Activated CD4-positive, alpha-beta T cell treated with anti-CD3 and anti-CD28 coated beads, Interleukin-2, amount 50 U/mL, for 24 hours (primary cell): ENCODE measurements around the gene SLC2A8.

Source experiments
- DNase-seq, 2 donors: peaks; one replicate each; pipeline ENCODE4 v3.0.0-alpha.2; 2020; ENCODE audit warnings: low read depth in 1 of 2, low spot score in 1 of 2

SLC2A8 gene, protein sequence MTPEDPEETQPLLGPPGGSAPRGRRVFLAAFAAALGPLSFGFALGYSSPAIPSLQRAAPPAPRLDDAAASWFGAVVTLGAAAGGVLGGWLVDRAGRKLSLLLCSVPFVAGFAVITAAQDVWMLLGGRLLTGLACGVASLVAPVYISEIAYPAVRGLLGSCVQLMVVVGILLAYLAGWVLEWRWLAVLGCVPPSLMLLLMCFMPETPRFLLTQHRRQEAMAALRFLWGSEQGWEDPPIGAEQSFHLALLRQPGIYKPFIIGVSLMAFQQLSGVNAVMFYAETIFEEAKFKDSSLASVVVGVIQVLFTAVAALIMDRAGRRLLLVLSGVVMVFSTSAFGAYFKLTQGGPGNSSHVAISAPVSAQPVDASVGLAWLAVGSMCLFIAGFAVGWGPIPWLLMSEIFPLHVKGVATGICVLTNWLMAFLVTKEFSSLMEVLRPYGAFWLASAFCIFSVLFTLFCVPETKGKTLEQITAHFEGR

DNA sequence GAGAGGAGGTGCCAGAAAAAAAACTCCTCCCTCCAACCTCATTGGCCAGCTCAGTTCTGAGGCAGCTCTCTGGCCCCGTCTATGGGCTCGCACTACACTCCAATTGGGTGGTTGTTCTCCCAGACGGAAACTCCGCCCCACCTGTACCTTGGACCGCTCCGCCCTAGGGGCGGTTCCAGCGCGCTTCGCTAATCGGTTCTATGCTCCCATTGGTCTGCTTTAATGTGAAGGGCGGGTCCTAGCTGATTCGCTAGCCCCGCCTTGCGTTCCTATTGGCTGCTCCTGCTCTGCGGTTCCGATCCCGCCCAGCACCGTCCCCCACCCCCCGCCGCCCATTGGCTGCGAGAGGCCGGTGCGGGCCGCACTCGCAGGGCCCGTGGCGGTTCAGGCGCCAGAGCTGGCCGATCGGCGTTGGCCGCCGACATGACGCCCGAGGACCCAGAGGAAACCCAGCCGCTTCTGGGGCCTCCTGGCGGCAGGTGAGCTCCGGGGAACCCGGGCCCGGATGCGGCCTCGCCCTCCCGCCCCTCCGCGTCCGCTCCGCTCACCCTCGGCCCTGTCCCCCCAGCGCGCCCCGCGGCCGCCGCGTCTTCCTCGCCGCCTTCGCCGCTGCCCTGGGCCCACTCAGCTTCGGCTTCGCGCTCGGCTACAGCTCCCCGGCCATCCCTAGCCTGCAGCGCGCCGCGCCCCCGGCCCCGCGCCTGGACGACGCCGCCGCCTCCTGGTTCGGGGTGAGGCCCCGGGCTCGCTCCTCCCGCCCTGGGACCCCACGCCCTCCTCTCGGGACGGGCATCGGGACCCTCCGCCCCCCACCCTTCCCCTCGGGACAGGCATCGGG lies at the start of gene SLC2A8:
Gene SLC2A8, plus strand, starts transcription at position 362 of the 838 bp plus-strand sequence. Its CDS starts 62 bp downstream, at position 424.
- DNase-seq, result peak; percentile 53 to 82

DNA sequence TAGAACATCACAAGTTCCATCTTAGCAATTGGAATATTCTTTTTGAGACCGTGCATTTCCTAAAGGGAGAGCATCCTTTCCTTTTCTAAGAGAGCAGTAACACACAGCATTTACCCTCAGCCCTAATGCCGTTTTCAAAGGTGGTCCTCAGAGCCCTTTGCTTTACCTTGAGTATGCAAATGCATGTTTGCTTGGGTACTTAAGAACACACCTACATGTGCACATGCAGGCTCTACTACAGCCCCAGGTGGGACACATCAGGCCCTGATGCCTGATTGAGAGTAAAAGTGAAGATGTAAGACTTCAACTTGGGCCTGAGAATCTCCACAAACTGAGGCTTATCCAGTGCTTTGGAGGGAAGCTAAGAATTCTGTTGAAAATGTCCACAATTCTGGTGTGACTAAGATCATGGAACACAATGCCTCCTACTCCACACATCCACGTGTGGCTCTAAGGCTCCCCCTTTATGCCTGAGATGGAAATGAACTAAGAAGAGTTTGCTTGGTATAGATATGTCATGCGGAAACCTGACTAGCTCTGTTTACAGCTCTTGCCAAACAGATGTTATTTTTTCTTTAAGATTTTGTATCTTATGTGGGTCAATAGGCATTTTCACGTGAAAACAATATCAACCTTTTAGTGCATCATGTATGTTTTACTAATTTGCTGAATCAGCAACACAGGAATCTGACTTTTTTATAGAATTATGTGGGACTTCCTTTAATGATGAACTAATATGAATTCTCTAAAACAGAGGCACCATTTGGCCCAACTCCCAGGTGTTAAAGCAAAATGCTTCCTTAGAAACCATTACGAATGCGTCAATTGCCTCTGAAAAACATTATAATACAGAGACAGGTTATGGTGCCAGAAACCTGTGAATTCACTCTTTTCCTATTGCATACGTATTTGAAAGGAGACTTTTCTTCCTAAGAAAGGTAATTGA lies 48.9 kb upstream of the SLC2A8 start:
- DNase-seq, result no peak

DNA sequence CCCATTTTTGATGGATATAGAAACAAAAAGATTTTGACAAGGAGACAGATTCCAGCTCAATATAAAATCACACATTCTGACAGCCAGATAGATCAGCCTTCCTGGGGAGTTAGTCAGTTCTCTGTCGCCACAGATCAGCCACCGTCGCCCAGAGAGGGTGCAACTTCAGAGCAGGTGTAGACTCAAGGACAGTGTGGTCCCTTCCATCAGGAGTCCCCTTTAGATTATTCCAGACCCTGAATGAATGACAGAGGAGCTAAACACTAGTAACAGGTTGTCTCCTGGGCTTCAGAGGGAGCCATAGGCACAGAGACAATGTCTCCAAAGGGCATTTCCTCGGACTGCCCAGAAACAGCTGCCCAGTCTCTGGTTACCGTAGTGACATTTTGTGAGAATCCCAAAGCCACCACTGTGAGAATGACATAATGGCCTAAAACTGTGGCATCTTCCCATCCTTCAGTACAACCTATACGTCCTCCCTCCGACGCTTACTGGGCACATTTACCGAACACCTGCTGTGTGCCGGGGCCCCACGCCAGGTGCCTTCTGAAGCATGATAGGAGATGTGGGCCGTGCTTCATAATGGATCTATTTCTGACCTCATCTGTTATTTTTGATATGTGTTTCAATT lies 47.4 kb upstream of the SLC2A8 start:
- no peak for DNase-seq

DNA sequence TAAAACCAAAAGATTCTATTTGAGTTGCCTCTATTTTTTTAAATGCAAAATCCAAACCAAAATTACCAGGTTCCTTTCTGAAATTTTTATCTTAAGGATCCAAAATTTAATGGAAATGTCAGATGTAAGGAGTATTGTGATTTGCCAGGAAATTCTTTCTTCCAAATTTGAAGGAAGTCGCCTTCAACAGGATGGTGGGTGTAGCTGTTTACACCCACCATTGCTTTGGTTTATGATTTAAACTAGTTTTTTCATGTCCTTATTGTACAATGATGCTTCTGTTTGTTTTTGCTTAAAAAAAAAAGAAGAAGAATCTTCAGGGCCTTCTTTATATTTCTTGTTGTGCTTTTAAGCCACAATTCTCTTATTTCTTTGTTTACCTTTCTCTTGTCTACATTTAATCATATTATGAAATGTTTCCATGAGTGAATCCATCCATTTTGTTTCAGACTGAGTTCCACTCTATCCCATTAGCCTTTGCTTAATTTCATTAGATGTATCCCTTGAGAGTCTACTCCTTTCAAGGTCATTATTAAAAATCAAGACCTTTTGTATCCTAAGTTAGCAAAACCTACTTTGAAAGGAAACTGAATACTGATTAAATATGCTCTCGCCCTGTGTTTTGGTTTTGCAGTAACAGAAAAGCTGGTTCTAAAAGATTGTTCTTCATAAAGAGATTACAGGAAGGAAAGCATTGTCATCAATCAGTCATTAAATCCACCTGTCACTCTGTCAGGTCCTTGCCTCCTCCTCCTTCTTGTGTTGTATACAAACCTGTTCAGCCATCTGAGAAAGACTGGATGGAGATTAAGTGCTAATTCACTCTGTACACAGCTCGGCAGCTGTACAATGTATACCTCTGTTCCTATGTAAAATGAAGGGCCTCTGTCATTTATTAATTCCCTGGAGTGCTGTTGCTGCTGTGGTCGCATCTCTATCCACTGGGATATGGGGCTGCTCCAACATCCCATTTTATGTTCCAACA lies 45.5 kb upstream of the SLC2A8 start:
- DNase-seq, result no peak

DNA sequence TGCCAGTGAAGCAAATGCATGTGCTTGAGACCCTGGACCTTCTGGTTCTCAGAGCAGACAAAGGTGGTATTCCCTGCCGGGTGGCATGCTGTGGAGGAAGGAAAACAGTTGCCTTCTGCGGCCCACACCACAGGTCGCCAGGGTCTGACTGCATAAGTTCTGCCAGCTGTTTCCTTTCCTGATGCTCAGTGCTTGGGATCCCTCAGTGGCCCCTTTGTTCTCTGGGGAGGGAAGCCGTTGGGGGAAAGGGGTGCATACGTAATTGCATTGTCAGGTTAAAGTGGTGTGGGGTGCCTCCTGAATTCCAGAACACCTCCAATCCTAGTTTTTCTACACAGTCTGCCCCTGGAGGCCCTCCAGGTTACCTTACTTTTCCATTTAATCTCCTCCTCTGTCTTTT lies 43.1 kb upstream of the SLC2A8 start:
- no peak for DNase-seq

DNA sequence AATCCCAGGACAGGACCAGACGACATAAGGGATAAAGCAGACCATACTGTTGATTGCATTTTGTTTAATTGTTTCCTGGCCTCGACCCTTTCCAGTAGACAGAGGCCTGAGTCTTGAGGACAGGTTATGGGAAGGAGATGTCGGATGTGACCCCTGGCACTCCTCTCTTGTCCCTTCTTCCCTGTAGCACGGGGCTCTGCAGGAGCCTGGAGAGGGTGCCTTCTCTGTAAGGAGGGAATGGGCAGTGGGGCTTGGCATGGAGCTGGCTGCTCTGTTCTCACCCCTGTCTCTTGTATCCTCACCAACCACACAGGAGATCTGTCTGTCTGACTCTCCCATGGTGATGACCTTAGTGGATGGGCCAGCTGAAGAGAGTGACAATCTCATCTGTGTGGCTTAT lies 40.1 kb upstream of the SLC2A8 start:
- DNase-seq, result no peak

DNA sequence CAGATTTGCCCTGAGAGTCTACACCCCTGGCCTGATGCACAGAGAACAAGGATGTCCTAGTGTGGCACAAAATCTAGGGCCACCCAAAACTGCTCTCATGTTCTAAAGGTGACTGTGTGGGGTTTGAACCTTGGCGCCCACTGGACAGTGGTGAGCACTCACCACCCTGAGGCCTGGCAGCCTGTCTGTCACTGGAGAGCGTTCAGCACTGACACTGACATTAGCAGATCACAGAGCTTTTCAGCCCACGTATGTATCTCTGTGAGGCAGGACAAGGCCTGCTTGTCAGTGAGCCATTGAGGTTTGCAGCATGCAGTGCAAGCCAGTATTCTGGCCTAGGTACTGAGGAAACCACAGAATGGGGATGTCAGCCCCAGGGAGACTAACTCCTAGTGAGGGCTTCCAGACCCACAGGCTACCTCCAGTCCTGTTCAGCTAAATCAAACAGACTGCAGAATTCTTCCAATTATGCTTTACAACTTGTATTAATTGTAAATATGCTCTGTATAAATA lies 38.9 kb upstream of the SLC2A8 start:
- DNase-seq, result no peak

DNA sequence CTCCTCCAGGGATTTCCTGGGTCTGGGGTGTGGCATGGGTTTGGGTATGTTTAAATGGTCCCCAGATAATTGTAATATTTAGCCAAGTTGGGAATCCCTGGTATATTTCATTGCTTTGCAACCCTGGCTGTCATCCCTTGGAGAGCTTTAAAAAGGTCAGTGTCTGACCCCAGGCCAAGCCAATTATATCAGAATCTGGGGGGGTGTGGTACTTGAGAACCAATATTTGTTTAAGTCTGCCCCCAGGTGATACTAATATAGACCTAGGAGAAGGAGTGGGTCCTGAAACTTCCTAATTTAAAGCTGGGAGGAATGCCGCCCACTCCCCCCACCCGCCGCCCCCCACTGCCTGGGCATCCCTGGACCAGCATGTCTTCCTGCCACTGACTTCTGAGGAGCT lies 38.2 kb upstream of the SLC2A8 start:
- DNase-seq, result no peak

DNA sequence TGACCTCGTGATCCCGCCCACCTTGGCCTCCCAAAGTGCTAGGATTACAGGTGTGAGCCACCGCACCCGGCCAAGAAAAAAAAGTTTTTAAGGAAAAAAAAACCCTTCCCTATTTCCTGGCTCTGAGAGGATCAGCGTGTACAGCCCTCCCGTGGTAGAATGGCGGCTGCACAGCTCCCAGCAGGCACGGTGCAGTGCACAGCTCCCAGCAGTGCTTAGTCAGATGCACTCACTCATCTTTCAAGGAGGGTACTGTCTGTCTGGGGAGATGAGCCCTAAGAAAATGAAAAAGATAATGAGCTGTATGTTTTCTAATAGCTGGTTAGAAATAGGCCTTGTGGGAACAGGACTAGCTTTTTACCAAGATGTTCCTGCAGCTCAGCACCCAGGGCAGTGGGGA lies 36.7 kb upstream of the SLC2A8 start:
- DNase-seq, result no peak

DNA sequence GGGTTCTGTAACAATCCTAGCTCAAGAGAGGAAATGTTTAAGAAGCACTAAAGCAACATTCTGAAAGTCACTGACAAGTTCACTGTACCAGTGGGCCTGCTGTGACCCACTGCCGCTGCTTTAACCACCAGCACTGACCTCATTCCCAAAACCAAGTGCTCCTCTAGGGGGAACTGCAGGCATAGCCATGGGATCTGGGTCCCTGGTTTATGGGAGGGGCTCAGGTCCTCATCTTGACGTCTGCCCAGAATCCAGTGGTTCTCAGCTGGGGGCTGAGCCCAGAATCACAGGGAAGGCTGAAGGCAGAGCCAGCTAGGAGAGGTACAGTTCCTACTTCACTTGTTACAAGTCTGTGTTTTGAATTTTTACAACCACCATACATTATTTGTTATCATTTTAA lies 36.1 kb upstream of the SLC2A8 start:
- DNase-seq, result no peak

DNA sequence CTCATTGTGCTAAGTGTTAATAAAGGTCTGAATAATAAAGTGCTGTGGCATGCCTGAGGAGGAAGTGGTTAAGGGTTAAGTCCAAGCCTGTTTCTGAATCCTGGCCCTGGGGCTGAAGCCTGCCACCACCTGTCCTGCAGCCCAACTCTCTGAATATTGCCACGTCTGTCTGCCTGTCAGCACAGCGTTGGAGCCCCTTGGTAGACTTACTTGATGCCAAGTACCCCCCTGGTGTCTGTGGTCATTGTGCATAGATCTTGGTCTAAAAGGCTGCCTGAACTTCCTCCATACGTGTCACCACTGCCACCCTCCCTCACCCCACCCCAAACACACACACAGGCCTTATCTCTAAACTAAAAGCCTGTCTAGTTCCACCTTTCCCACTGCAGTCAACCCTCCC lies 35.4 kb upstream of the SLC2A8 start:
- DNase-seq, result no peak

DNA sequence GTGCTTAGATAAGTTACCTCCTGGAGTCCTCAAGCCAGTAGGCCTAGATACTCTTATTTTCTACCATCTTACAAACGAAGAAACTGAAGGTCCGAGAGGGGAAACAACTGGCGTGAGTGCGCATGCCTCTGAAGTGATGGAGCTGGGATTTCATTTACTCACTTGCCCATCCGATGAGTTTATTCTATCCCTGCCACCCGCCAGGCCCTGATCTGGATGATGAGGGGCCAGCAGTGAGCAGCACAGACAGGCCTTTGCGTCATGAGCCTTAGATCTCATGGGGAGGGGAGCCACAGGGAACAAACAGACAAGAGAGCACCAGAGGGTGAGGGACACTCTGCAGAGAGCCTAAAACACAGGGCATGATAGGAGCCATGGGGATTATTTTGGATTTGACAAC lies 34.1 kb upstream of the SLC2A8 start:
- no peak for DNase-seq

DNA sequence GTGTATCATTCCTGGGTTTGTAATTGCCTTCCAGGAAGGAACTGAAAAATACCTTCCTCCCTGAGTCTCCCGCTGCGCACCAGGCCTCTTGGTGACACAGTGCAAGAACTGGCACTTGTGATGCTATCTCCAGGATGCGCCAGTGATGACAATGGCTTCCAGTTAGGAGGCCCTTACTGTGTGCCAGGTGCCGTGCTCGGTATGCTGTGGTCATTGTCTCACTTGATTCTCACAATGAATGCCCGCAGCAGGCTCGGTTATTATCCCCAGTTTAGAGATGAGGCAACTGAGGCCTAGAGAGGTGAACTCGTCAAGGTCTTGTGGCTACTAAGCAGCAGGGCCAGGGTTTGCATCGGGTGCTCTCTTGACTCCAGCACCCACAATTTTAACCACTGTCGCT lies 31.5 kb upstream of the SLC2A8 start:
- DNase-seq, result no peak

DNA sequence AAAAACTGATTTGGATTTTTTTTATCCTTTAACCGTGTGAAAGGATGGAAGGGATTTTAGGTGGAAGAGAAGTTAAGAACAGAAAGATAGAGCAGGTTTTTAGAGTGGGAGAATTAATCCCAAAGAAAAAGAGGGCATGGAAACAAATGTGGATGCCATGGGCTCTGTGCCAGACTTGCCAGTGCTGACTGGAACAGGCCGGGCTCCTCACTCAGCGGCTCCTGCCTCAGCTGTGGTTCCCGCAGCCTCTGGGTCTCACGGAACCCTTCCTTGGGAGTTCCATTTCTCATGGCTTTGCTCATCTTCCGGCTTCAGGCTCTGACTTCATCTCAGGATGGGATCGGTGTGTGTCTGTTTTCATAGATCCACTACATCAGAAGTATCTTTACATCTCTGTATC lies 30.4 kb upstream of the SLC2A8 start:
- DNase-seq, result no peak

DNA sequence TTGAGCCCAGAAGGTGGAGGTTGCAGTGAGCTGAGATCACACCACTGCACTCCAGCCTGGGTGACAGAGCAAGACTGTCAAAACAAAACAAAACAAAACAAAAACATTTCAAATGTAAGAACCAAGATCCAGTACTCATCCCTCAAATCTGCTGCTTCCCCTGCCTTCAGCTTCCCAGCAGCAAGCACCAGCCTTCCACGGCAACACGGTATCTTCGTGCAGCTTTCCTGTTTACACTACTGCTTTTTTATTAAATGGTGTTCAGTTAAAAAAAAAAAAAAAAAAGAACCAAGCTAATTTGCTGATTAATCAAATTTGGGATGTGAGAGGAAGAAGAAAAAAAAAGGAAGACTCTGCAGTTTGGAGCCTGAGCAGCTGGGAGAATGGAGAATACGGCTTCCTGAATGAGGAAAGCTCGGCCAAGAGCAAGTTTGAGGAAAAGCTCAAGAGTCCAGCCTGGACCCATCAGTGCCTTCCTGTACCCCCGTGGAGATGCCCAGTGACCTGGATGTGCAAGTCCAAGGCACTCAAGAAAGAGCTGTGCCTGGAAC lies 28.0 kb upstream of the SLC2A8 start:
- no peak for DNase-seq

DNA sequence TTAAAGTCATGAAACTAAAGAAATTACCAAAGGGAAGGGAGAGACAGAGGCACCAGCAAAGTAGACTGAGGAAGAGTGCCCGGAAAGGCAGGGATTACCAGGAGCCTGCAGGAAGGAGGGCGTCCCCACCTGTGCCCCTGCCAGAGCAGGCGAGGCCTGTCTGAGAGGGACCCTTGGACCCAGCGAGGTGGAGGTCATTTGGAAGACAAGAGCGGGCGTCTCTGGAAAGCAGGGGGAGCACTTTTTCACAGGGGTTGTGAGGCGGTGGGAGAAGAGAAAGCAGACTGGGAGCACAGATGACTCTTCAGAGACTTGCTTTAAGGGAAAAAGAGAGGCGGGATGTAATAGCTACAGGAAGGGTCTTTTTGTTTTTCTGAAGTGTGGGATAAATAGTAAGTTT lies 27.5 kb upstream of the SLC2A8 start:
- DNase-seq, result no peak

DNA sequence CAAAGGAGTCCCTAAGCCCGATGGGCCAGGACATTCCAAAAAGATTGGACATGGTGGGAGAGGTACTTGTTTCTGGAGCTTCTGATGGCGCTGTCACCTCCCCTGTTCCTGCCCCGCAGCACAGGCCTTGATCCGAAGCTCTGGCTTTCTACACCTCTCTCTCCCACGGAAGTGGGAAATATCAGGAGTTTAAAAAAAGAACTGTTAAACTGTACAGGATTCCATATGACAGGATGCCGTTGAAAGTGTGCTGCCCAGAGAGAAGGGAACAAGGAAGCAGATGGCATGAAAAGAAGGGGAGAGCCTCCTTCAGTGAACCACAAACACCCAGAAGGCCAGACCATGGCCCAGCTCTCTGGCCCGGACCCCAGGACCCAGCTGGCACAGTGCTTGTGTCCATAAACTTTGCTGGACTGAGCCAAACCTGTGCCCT lies 26.8 kb upstream of the SLC2A8 start:
- DNase-seq, result no peak

DNA sequence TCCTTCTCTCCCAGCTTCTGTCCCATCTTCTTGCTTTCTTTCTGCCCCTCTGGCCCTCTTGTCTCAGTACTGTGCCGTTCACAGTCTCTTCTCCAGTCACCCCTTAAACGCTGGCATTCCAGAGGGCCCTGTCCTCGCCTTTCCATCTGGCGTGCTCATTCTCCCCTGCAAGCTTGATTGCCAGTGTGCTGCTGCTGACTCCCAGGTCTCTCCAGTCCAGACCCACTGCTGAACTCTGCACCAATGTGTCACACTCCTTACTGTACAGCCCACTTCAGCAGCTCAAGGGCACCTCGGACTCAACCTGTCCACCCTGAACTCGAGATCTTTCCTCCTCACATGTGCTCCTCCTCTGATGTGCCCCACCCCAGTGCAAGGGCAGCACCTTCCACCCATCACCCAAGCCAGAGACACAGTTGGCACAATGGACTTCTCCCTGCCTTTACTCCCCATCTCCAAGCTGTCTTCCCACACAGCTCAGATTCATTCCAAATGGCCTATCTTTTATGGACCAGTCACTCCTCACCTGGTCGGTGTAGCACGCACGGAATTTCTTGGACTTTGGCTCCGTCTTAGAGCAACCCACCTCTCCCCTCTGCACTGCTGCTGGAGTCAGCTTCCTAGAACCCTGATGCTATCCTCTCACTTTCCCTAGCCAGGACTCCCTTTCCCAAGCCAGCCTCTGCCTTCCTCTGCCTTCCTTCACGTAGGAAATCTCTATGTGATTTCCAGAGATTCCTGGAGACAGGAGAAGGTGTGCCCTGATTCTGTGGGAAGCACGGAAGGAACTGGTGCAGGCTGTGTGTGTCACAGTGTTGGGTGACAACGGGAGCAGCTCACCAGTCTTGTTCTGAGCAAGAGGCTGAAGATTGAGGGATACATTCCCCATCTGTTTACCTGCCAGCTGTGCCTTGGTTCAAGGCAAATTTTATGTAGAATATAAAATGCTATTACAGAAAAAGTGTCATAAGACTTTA lies 26.0 kb upstream of the SLC2A8 start:
- DNase-seq, result no peak
